Tibial nerve (tissue), 4 donors: ENCODE results near the gene SLC66A2. TPM values are rescaled to one million over a fixed set of nuclear protein-coding genes. Genes with fewer than 3 reads are reported as not detected.

Experiments
- DNase-seq, 2 donors: peaks; one replicate each; pipeline ENCODE4 v3.0.0-alpha.2; 2019; ENCODE audit warnings: low spot score in 2 of 2
- H3K27ac ChIP-seq, 4 donors: fragments of 200-600 bp; sonication (generic) in 3 of 4; one replicate each; pipeline ENCODE4 v1.5.1; 2017 to 2019; ENCODE audit warnings: mild to moderate bottlenecking in 1 of 4
- H3K27me3 ChIP-seq, 2 donors: fragments of 200-600 bp; sonication (generic) in 1 of 2; one replicate each; pipeline versions ENCODE4 v1.5.1 to v1.6.0; 2017 to 2019
- H3K36me3 ChIP-seq, 3 donors: fragments of 200-600 bp; sonication (generic); one replicate each; pipeline ENCODE4 v1.5.1; 2018 to 2019
- H3K4me1 ChIP-seq, 4 donors: fragments of 200-600 bp; sonication (generic) in 3 of 4; one replicate each; pipeline ENCODE4 v1.5.1; 2017 to 2019
- H3K4me3 ChIP-seq, 4 donors: fragments of 200-600 bp; sonication (generic) in 3 of 4; one replicate each; pipeline ENCODE4 v1.5.1; 2017 to 2019; ENCODE audit warnings: mild to moderate bottlenecking in 1 of 4, moderate library complexity in 1 of 4
- H3K9me3 ChIP-seq, 4 donors: fragments of 200-600 bp; sonication (generic) in 3 of 4; one replicate each; pipeline ENCODE4 v1.5.1; 2017 to 2019
- EP300 ChIP-seq, 2 donors: sonication (generic); formaldehyde crosslinking; IDR thresholded peaks; one replicate each; pipeline ENCODE4 v1.6.1; 2017; ENCODE audit warnings: antibody characterized with exemption in 2 of 2, mild to moderate bottlenecking in 1 of 2
- POLR2A ChIP-seq, 2 donors: fragments of 450-650 bp; IDR thresholded peaks; one replicate each; pipeline ENCODE4 v1.6.1; 2017; ENCODE audit warnings: antibody characterized with exemption in 2 of 2, mild to moderate bottlenecking in 2 of 2, moderate library complexity in 2 of 2
- WGBS, 2 donors: methylation state at CpG; one replicate each; pipeline ENCODE4 v1.1.5; 2018; 5-methylcytosine and 5-hydroxymethylcytosine counted together
- total RNA-seq, 4 donors: library from RNA; depleted of rRNA; stranded (reverse); fragments of >200 nt; gene quantifications; one replicate each; pipeline ENCODE4 v1.1.0, GENCODE V29; 2016
- TF ChIP-seq, protein P1 (sequence below), 5 experiments: fragments of 200-600 bp in 3 of 5; fragments of 450-650 bp in 2 of 5; sonication (generic) in 3 of 5; IDR thresholded peaks; one replicate each; pipeline ENCODE4 v1.5.1; 2016 to 2019; ENCODE audit warnings: antibody characterized with exemption in 5 of 5, mild to moderate bottlenecking in 3 of 5, moderate library complexity in 2 of 5

The SLC66A2 gene
- total RNA-seq, 4 donors from 2014 or later, result 112 to 361 (median 222) TPM

GRCh38 chr18:79947881-79948610, 3.4 kb downstream of the SLC66A2 start:
- TF ChIP-seq EP300 (IDR thresholded peaks at IDR 0.05) (peak in 1 of 2 donors; percentile 40), POLR2A (IDR thresholded peaks at IDR 0.05) (no peak)
- WGBS, 2 donors, result 82 to 88% methylated on average over 14 of the region's 15 CpGs
- DNase-seq, result no peak
- peaks cover 0 to 84% (median 61%) of the 10 kb centered on the region in 4 donors for H3K4me1 ChIP-seq
- H3K4me3 ChIP-seq, result peak overlapping the region in 1 of 4 donors; percentile 99
- peak overlapping the region in 3 of 4 donors; percentile 30 to 98 (median 70) for H3K27ac ChIP-seq
- H3K27me3 ChIP-seq, result no peaks in the 10 kb centered on the region
- H3K9me3 ChIP-seq, result no peaks in the 10 kb centered on the region
- peaks cover 0 to 33% (median 0%) of the 10 kb centered on the region in 3 donors for H3K36me3 ChIP-seq

DNA sequence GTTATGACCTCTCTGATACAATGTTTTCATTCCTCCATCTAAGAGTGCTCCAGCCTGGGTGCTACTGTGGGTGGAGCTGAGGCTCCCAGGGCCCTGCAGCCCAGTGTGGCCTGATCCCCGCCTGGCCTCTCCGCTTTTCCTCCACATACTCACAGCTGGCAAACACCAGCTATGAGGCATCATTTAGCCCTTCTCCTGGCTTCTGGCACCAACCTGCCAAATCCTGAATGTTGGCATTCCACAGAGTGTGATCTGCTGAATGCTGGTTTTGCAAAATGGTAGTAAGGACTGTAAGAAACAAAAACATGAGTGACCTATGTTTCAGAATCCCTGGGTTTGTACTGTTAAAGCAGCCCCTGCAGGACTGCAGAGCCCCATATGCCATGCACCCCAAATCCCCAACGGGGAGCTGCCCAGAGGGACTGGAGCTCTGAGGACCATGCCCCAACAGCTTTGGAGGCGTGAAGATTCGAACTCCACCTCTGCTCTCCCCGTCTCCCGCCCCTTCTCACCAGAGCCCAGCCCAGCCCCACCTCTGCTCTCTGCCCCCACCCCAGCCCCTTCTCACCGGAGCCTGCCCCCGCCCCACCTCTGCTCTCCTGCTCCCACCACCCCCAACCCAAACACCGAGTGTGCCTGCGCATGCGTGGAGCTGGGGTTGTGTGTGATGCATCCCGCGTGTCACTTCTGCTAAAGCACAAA, 4.2 kb downstream of the SLC66A2 start:
- no peak for DNase-seq
- H3K36me3 ChIP-seq, result peaks cover 0 to 41% (median 2%) of the 10 kb centered on the region in 3 donors
- H3K27ac ChIP-seq, result peak overlapping the region in 1 of 4 donors; percentile 98
- peaks cover 0 to 87% (median 64%) of the 10 kb centered on the region in 4 donors for H3K4me1 ChIP-seq
- 74 to 82% methylated on average over 12 to 13 of the region's 14 CpGs for WGBS, 2 donors
- TF ChIP-seq, protein P1, sequence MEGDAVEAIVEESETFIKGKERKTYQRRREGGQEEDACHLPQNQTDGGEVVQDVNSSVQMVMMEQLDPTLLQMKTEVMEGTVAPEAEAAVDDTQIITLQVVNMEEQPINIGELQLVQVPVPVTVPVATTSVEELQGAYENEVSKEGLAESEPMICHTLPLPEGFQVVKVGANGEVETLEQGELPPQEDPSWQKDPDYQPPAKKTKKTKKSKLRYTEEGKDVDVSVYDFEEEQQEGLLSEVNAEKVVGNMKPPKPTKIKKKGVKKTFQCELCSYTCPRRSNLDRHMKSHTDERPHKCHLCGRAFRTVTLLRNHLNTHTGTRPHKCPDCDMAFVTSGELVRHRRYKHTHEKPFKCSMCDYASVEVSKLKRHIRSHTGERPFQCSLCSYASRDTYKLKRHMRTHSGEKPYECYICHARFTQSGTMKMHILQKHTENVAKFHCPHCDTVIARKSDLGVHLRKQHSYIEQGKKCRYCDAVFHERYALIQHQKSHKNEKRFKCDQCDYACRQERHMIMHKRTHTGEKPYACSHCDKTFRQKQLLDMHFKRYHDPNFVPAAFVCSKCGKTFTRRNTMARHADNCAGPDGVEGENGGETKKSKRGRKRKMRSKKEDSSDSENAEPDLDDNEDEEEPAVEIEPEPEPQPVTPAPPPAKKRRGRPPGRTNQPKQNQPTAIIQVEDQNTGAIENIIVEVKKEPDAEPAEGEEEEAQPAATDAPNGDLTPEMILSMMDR (IDR thresholded peaks at IDR 0.05), result no peak
- TF ChIP-seq POLR2A (IDR thresholded peaks at IDR 0.05) (no peak), EP300 (IDR thresholded peaks at IDR 0.05) (no peak)
- H3K9me3 ChIP-seq, result no peaks in the 10 kb centered on the region
- peak overlapping the region in 1 of 4 donors; percentile 99 for H3K4me3 ChIP-seq
- no peaks in the 10 kb centered on the region for H3K27me3 ChIP-seq

- Histone ChIP-seq H3K4me3 (peak overlapping the region in 1 of 4 donors; percentile 17), H3K27me3 (no peaks in the 10 kb centered on the region), H3K27ac (peak overlapping the region; percentile 37 to 98 (median 60)), H3K36me3 (peaks cover 0 to 60% (median 2%) of the 10 kb centered on the region in 3 donors), H3K4me1 (peaks cover 0 to 99% (median 61%) of the 10 kb centered on the region in 4 donors), H3K9me3 (no peaks in the 10 kb centered on the region)
- DNase-seq, result no peak
- 68 to 69% methylated on average over 15 to 16 of the region's 17 CpGs for WGBS, 2 donors
- TF ChIP-seq EP300 (IDR thresholded peaks at IDR 0.05) (no peak), POLR2A (IDR thresholded peaks at IDR 0.05) (no peak)
- TF ChIP-seq, protein P1 (IDR thresholded peaks at IDR 0.05), result no peak
Observed at GRCh38 chr18:79945118-79946042, 6.1 kb downstream of the SLC66A2 start.

GRCh38 chr18:79944746-79945117, 6.7 kb downstream of the SLC66A2 start:
- Histone ChIP-seq H3K4me3 (no peak overlapping the region), H3K36me3 (peaks cover 0 to 66% (median 2%) of the 10 kb centered on the region in 3 donors), H3K9me3 (no peaks in the 10 kb centered on the region), H3K27ac (peak overlapping the region; percentile 37 to 98 (median 60)), H3K4me1 (peaks cover 0 to 97% (median 55%) of the 10 kb centered on the region in 4 donors), H3K27me3 (no peaks in the 10 kb centered on the region)
- TF ChIP-seq POLR2A (IDR thresholded peaks at IDR 0.05) (no peak), EP300 (IDR thresholded peaks at IDR 0.05) (no peak)
- TF ChIP-seq, protein P1 (IDR thresholded peaks at IDR 0.05), result no peak
- WGBS, 2 donors, result 73 to 76% methylated on average over 2 to 3 of the region's 3 CpGs
- DNase-seq, result no peak

GRCh38 chr18:79944126-79944731, 7.2 kb downstream of the SLC66A2 start:
- peak overlapping the region; percentile 37 to 98 (median 60) for H3K27ac ChIP-seq
- H3K4me1 ChIP-seq, result peaks cover 0 to 97% (median 50%) of the 10 kb centered on the region in 4 donors
- no peaks in the 10 kb centered on the region for H3K27me3 ChIP-seq
- no peaks in the 10 kb centered on the region for H3K9me3 ChIP-seq
- peaks cover 0 to 68% (median 2%) of the 10 kb centered on the region in 3 donors for H3K36me3 ChIP-seq
- no peak for TF ChIP-seq POLR2A (IDR thresholded peaks at IDR 0.05)
- TF ChIP-seq, protein P1 (IDR thresholded peaks at IDR 0.05), result no peak
- TF ChIP-seq EP300 (IDR thresholded peaks at IDR 0.05), result no peak
- DNase-seq, result no peak
- peak overlapping the region in 1 of 4 donors; percentile 19 for H3K4me3 ChIP-seq
- WGBS, 2 donors, result 60 to 67% methylated on average over 8 to 10 of the region's 11 CpGs
